Glomerular visceral epithelial cell (primary cell): ENCODE data around the gene KDM3B.
"Not testable (repeated sequence)": the region's sequence is repeated elsewhere in the genome, so short reads cannot be mapped to it uniquely, and the experiment has no call there.

Experiments
- DNase-seq: peaks from one replicate; pipeline ENCODE4 v3.0.0-alpha.2; 2016; ENCODE audit errors: extremely low spot score

Gene KDM3B

GRCh38 chr5:138389332-138389731, 36.8 kb downstream of the KDM3B start:
- no peak for DNase-seq

- DNase-seq = not testable (repeated sequence)
Observed at GRCh38 chr5:138389911-138390310, 37.4 kb downstream of the KDM3B start.

- no peak for DNase-seq
Observed at GRCh38 chr5:138391859-138392386, 39.4 kb downstream of the KDM3B start.

GRCh38 chr5:138402640-138403039, 50.2 kb downstream of the KDM3B start:
- DNase-seq = no peak

- DNase-seq = no peak
Observed at GRCh38 chr5:138408023-138408422, 55.5 kb downstream of the KDM3B start.

GRCh38 chr5:138410996-138411640, 58.6 kb downstream of the KDM3B start:
- DNase-seq = peak; percentile 26

GRCh38 chr5:138418444-138418843, 66.0 kb downstream of the KDM3B start:
- no peak for DNase-seq

- DNase-seq = no peak
Observed at GRCh38 chr5:138425079-138425478, 72.6 kb downstream of the KDM3B start.

GRCh38 chr5:138435943-138436342, 83.5 kb downstream of the KDM3B start:
- no peak for DNase-seq

- DNase-seq = no peak
Observed at GRCh38 chr5:138438003-138438723, 85.7 kb downstream of the KDM3B start.

GRCh38 chr5:138438724-138439476, 86.4 kb downstream of the KDM3B start, which contains the start of gene REEP2:
Gene REEP2 (plus strand): TSS chr5:138439057. CDS start chr5:138439209, 152 bp downstream.
- peak; percentile 71 for DNase-seq

- no peak for DNase-seq
Observed at GRCh38 chr5:138439477-138440158, 87.1 kb downstream of the KDM3B start.

GRCh38 chr5:138440159-138441073, 87.9 kb downstream of the KDM3B start:
- DNase-seq = no peak

GRCh38 chr5:138441221-138441620, 88.7 kb downstream of the KDM3B start:
- no peak for DNase-seq

GRCh38 chr5:138444078-138444773, 91.7 kb downstream of the KDM3B start:
- no peak for DNase-seq

- no peak for DNase-seq
Observed at GRCh38 chr5:138444774-138445546, 92.5 kb downstream of the KDM3B start.

- DNase-seq = no peak
Observed at GRCh38 chr5:138445547-138446271, 93.2 kb downstream of the KDM3B start.

- no peak for DNase-seq
Observed at GRCh38 chr5:138448070-138448469, 95.6 kb downstream of the KDM3B start.
